Measurements from ENCODE around the gene PMEPA1.

Gene PMEPA1

GRCh38 chr20:57657535-57658446, 52.0 kb downstream of the PMEPA1 start:
- FAIRE-seq (peak; percentile 51), DNase-seq (ENCODE audit: insufficient read length, low spot score) (peak; percentile 16)
- TF ChIP-seq SPI1 (IDR thresholded peaks at IDR 0.05; ENCODE audit: low read depth, low read length) (no peak), POLR2A (IDR thresholded peaks at IDR 0.05; ENCODE audit: low read depth, low read length) (no peak), POLR2AphosphoS5 (IDR thresholded peaks at IDR 0.05; ENCODE audit: low read depth, low read length) (no peak), TAF1 (IDR thresholded peaks at IDR 0.05; ENCODE audit: low read depth, low read length) (no peak), PAX5 (IDR thresholded peaks at IDR 0.05; ENCODE audit: insufficient read depth, low read length, severe bottlenecking) (no peak), POU2F2 (IDR thresholded peaks at IDR 0.05; ENCODE audit: low read depth, low read length) (no peak)

GRCh38 chr20:57656821-57657534, 52.8 kb downstream of the PMEPA1 start:
- DNase-seq (ENCODE audit: insufficient read length, low spot score) (no peak), FAIRE-seq (no peak)
- TF ChIP-seq PAX5 (IDR thresholded peaks at IDR 0.05; ENCODE audit: insufficient read depth, low read length, severe bottlenecking): no peak
- TF ChIP-seq POLR2A (IDR thresholded peaks at IDR 0.05; ENCODE audit: low read depth, low read length): no peak
- no peak for TF ChIP-seq TAF1 (IDR thresholded peaks at IDR 0.05; ENCODE audit: low read depth, low read length)
- TF ChIP-seq POU2F2 (IDR thresholded peaks at IDR 0.05; ENCODE audit: low read depth, low read length): no peak
- no peak for TF ChIP-seq SPI1 (IDR thresholded peaks at IDR 0.05; ENCODE audit: low read depth, low read length)

- TF ChIP-seq TAF1 (IDR thresholded peaks at IDR 0.05; ENCODE audit: low read depth, low read length): no peak
- DNase-seq (ENCODE audit: insufficient read length, low spot score) (no peak), FAIRE-seq (no peak)
These were observed 53.5 kb downstream of the PMEPA1 start for GRCh38 chr20:57656252-57656820.

- DNase-seq (ENCODE audit: insufficient read length, low spot score) (no peak), FAIRE-seq (no peak)
- TF ChIP-seq POLR2AphosphoS5 (IDR thresholded peaks at IDR 0.05; ENCODE audit: low read depth, low read length): no peak
- TF ChIP-seq SPI1 (IDR thresholded peaks at IDR 0.05; ENCODE audit: low read depth, low read length): no peak
- no peak for TF ChIP-seq POLR2A (IDR thresholded peaks at IDR 0.05; ENCODE audit: low read depth, low read length)
- no peak for TF ChIP-seq PAX5 (IDR thresholded peaks at IDR 0.05; ENCODE audit: insufficient read depth, low read length, severe bottlenecking)
- TF ChIP-seq POU2F2 (IDR thresholded peaks at IDR 0.05; ENCODE audit: low read depth, low read length): no peak
- TF ChIP-seq TAF1 (IDR thresholded peaks at IDR 0.05; ENCODE audit: low read depth, low read length): no peak
These were observed 54.0 kb downstream of the PMEPA1 start for GRCh38 chr20:57655809-57656155.

- TF ChIP-seq POU2F2 (IDR thresholded peaks at IDR 0.05; ENCODE audit: low read depth, low read length): no peak
- no peak for TF ChIP-seq PAX5 (IDR thresholded peaks at IDR 0.05; ENCODE audit: insufficient read depth, low read length, severe bottlenecking)
- no peak for TF ChIP-seq SPI1 (IDR thresholded peaks at IDR 0.05; ENCODE audit: low read depth, low read length)
- TF ChIP-seq TAF1 (IDR thresholded peaks at IDR 0.05; ENCODE audit: low read depth, low read length): no peak
- TF ChIP-seq POLR2AphosphoS5 (IDR thresholded peaks at IDR 0.05; ENCODE audit: low read depth, low read length): no peak
- TF ChIP-seq POLR2A (IDR thresholded peaks at IDR 0.05; ENCODE audit: low read depth, low read length): no peak
- DNase-seq (ENCODE audit: insufficient read length, low spot score): no peak
- FAIRE-seq: no peak
These were observed 54.6 kb downstream of the PMEPA1 start for GRCh38 chr20:57654998-57655808.

GRCh38 chr20:57654363-57654997, 55.3 kb downstream of the PMEPA1 start:
- peak; percentile 92 for DNase-seq (ENCODE audit: insufficient read length, low spot score)
- peak; percentile 84 for FAIRE-seq
- TF ChIP-seq POLR2AphosphoS5 (IDR thresholded peaks at IDR 0.05; ENCODE audit: low read depth, low read length) (no peak), SPI1 (IDR thresholded peaks at IDR 0.05; ENCODE audit: low read depth, low read length) (no peak)

GRCh38 chr20:57653910-57654309, 55.9 kb downstream of the PMEPA1 start:
- no peak for FAIRE-seq
- no peak for DNase-seq (ENCODE audit: insufficient read length, low spot score)
- TF ChIP-seq TAF1 (IDR thresholded peaks at IDR 0.05; ENCODE audit: low read depth, low read length): no peak

GRCh38 chr20:57653546-57653900, 56.3 kb downstream of the PMEPA1 start:
- no peak for FAIRE-seq
- TF ChIP-seq POLR2A (IDR thresholded peaks at IDR 0.05; ENCODE audit: low read depth, low read length) (no peak), POU2F2 (IDR thresholded peaks at IDR 0.05; ENCODE audit: low read depth, low read length) (no peak), TAF1 (IDR thresholded peaks at IDR 0.05; ENCODE audit: low read depth, low read length) (no peak), PAX5 (IDR thresholded peaks at IDR 0.05; ENCODE audit: insufficient read depth, low read length, severe bottlenecking) (no peak), SPI1 (IDR thresholded peaks at IDR 0.05; ENCODE audit: low read depth, low read length) (no peak), POLR2AphosphoS5 (IDR thresholded peaks at IDR 0.05; ENCODE audit: low read depth, low read length) (no peak)
- DNase-seq (ENCODE audit: insufficient read length, low spot score): no peak
